Spinal cord (tissue), 10 donors: Measurements from ENCODE around the gene CALHM4. TPM values are rescaled to one million over a fixed set of nuclear protein-coding genes. Genes with fewer than 3 reads are reported as not detected.

ENCODE experiments used
- DNase-seq, 6 donors: peaks; one replicate each; pipeline versions ENCODE4 v3.0.0 to v3.0.0-alpha.2; 2013 to 2015; ENCODE audit warnings: low spot score in 6 of 6, low read depth in 4 of 6
- H3K27ac ChIP-seq: one replicate; pipeline ENCODE4 v1.5.1; 2013; ENCODE audit warnings: low read depth, low read length, control low read depth
- H3K27me3 ChIP-seq: one replicate; pipeline ENCODE4 v1.6.1; 2013; ENCODE audit warnings: low read length; ENCODE audit not compliant: control insufficient read depth, insufficient read depth
- H3K36me3 ChIP-seq: one replicate; pipeline ENCODE4 v1.6.1; 2013; ENCODE audit warnings: low read length; ENCODE audit not compliant: control insufficient read depth, insufficient read depth
- H3K4me1 ChIP-seq: one replicate; pipeline ENCODE4 v1.6.1; 2013; ENCODE audit warnings: low read length; ENCODE audit not compliant: control insufficient read depth, insufficient read depth
- H3K4me3 ChIP-seq: one replicate; pipeline ENCODE4 v1.5.1; 2013; ENCODE audit warnings: low read depth, low read length, control low read depth
- H3K9me3 ChIP-seq: one replicate; pipeline ENCODE4 v1.6.1; 2013; ENCODE audit warnings: low read length; ENCODE audit not compliant: control insufficient read depth, insufficient read depth
- WGBS: methylation state at CpG from one replicate; pipeline ENCODE4 v1.1.5; 2013; ENCODE audit warnings: missing lambda C conversion rate; ENCODE audit not compliant: insufficient coverage; 5-methylcytosine and 5-hydroxymethylcytosine counted together
- polyA plus RNA-seq, 2 donors: library from polyadenylated mRNA; unstranded; fragments of 120-200 nt; gene quantifications; one replicate each; pipeline ENCODE4 v1.2.1, GENCODE V29; 2013; ENCODE audit not compliant: insufficient read length in 2 of 2
- total RNA-seq, 2 donors: library from RNA; depleted of rRNA in 1 of 2; stranded (reverse); fragments of 120-200 nt in 1 of 2; fragments of >200 nt in 1 of 2; gene quantifications; one replicate each; pipeline versions ENCODE4 v1.2.3 to v1.2.4, GENCODE V29; 2013 to 2014
- donor health status: healthy.

CALHM4 gene
- total and polyA plus RNA-seq, 4 donors: 0.22 to 0.30 TPM; not detected in 2

- Histone ChIP-seq H3K9me3 (no peaks in the 10 kb centered on the region), H3K27ac (no peak overlapping the region), H3K4me3 (no peak overlapping the region), H3K36me3 (no peaks in the 10 kb centered on the region), H3K27me3 (no peaks in the 10 kb centered on the region), H3K4me1 (peaks cover 5% of the 10 kb centered on the region)
- whole genome bisulfite sequencing: no CpG with 5 or more reads among the region's 2 CpGs
- DNase-seq: no peak
These were observed 6.6 kb downstream of the CALHM4 start for GRCh38 chr6:116560130-116560529.

GRCh38 chr6:116561377-116562018 is 7.9 kb downstream of the CALHM4 start:
- H3K9me3 ChIP-seq: no peaks in the 10 kb centered on the region
- peak overlapping the region; percentile 38 for H3K4me3 ChIP-seq
- WGBS: 64% methylated on average over 4 of the region's 9 CpGs
- DNase-seq: peak in 5 of 6 donors; percentile 70 to 94 (median 77)
- H3K27ac ChIP-seq: no peak overlapping the region
- H3K27me3 ChIP-seq: no peaks in the 10 kb centered on the region
- no peaks in the 10 kb centered on the region for H3K36me3 ChIP-seq
- peaks cover 10% of the 10 kb centered on the region for H3K4me1 ChIP-seq

GRCh38 chr6:116562019-116562403 is 8.5 kb downstream of the CALHM4 start:
- 100% methylated on average over 2 of the region's 4 CpGs for WGBS
- H3K9me3 ChIP-seq: no peaks in the 10 kb centered on the region
- no peak for DNase-seq
- H3K4me3 ChIP-seq: no peak overlapping the region
- H3K27ac ChIP-seq: no peak overlapping the region
- H3K36me3 ChIP-seq: no peaks in the 10 kb centered on the region
- H3K27me3 ChIP-seq: no peaks in the 10 kb centered on the region
- peaks cover 10% of the 10 kb centered on the region for H3K4me1 ChIP-seq

GRCh38 chr6:116562614-116563013 is 9.1 kb downstream of the CALHM4 start:
- no peak overlapping the region for H3K27ac ChIP-seq
- no peaks in the 10 kb centered on the region for H3K9me3 ChIP-seq
- WGBS: 84% methylated on average over 3 of the region's 3 CpGs
- no peaks in the 10 kb centered on the region for H3K27me3 ChIP-seq
- no peak overlapping the region for H3K4me3 ChIP-seq
- H3K36me3 ChIP-seq: no peaks in the 10 kb centered on the region
- peaks cover 10% of the 10 kb centered on the region for H3K4me1 ChIP-seq
- no peak for DNase-seq

- Histone ChIP-seq H3K4me3 (no peak overlapping the region), H3K4me1 (peaks cover 10% of the 10 kb centered on the region)
- WGBS: 95% methylated on average over 9 of the region's 9 CpGs
These were observed 10.3 kb downstream of the CALHM4 start for GRCh38 chr6:116563830-116564229.

GRCh38 chr6:116564311-116564710 is 10.8 kb downstream of the CALHM4 start:
- Histone ChIP-seq H3K36me3 (no peaks in the 10 kb centered on the region), H3K27ac (no peak overlapping the region), H3K9me3 (no peaks in the 10 kb centered on the region), H3K4me1 (peaks cover 10% of the 10 kb centered on the region), H3K4me3 (no peak overlapping the region), H3K27me3 (no peaks in the 10 kb centered on the region)
- WGBS: 35% methylated on average over 4 of the region's 7 CpGs
- peak in 2 of 6 donors; percentile 18 to 51 for DNase-seq

More at GRCh38 chr6:116563830-116564229, 10.3 kb downstream of the CALHM4 start:
- no peak for DNase-seq
- Histone ChIP-seq H3K27me3 (no peaks in the 10 kb centered on the region), H3K9me3 (no peaks in the 10 kb centered on the region), H3K27ac (no peak overlapping the region), H3K36me3 (no peaks in the 10 kb centered on the region)

GRCh38 chr6:116564921-116565872 is 11.6 kb downstream of the CALHM4 start:
- WGBS: 30% methylated on average over 41 of the region's 42 CpGs
- H3K36me3 ChIP-seq: no peaks in the 10 kb centered on the region
- peak in 2 of 6 donors; percentile 62 to 76 for DNase-seq
- H3K4me1 ChIP-seq: peaks cover 10% of the 10 kb centered on the region
- no peak overlapping the region for H3K27ac ChIP-seq
- no peaks in the 10 kb centered on the region for H3K27me3 ChIP-seq
- peak overlapping the region; percentile 16 for H3K4me3 ChIP-seq
- no peaks in the 10 kb centered on the region for H3K9me3 ChIP-seq

GRCh38 chr6:116568111-116568510 is 14.6 kb downstream of the CALHM4 start:
- H3K4me3 ChIP-seq: no peak overlapping the region
- H3K9me3 ChIP-seq: no peaks in the 10 kb centered on the region
- no peak for DNase-seq
- H3K36me3 ChIP-seq: no peaks in the 10 kb centered on the region
- H3K27ac ChIP-seq: no peak overlapping the region
- H3K4me1 ChIP-seq: peaks cover 10% of the 10 kb centered on the region
- no peaks in the 10 kb centered on the region for H3K27me3 ChIP-seq

GRCh38 chr6:116568821-116569755 is 15.5 kb downstream of the CALHM4 start:
- Histone ChIP-seq H3K4me3 (no peak overlapping the region), H3K36me3 (no peaks in the 10 kb centered on the region), H3K9me3 (no peaks in the 10 kb centered on the region), H3K4me1 (peaks cover 10% of the 10 kb centered on the region), H3K27me3 (no peaks in the 10 kb centered on the region), H3K27ac (no peak overlapping the region)
- no peak for DNase-seq
- WGBS: no CpG with 5 or more reads among the region's 7 CpGs
